Measurements from ENCODE around the gene PFDN4.

DNA sequence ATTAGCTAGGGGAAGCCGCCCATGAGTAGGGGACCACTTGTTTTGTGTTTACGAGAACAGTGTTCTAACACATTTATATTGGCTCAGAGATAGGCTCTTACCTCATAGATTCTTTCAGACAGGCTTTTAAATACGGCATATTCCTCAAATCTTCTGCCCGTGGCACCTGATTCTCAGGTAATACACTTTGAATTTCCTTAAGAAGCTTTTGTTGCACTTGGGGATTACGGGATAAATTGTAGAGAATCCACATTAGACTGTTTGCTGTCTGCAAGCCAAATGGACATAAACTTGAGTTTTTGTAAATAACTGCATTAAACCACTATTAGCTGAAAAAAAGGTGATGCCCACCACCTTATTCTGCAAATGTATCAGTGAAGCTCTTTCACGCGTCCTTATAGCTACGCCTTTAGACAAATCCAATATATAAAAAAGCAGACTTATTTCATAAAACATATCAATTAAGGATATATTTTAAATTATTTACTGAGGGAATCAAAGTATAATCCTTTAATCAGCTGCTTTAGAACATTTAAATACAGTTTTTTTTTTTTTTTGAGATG is 49.0 kb upstream of the PFDN4 start:
- TF ChIP-seq CEBPB (IDR thresholded peaks at IDR 0.05): no peak
- TF ChIP-seq HDAC2 (IDR thresholded peaks at IDR 0.05): no peak
- TF ChIP-seq CTCF (IDR thresholded peaks at IDR 0.05): no peak
- TF ChIP-seq POLR2A (IDR thresholded peaks at IDR 0.05; ENCODE audit: low read length): no peak
- no peak for TF ChIP-seq JUNB (IDR thresholded peaks at IDR 0.05)
- no peak for TF ChIP-seq PBX3 (IDR thresholded peaks at IDR 0.05)
- no peak for TF ChIP-seq USF2 (IDR thresholded peaks at IDR 0.05)
- no peak for TF ChIP-seq CBX8 (IDR thresholded peaks at IDR 0.05)
- no peak; the same call in 1 of the 2 replicates for TF ChIP-seq EHF (CRISPR knock-in tag; IDR thresholded peaks at IDR 0.05)

All from A549 (cell line).